ENCODE data around the gene LCP1.

- no peak for TF ChIP-seq EZH2 (IDR thresholded peaks at IDR 0.05; ENCODE audit: low read length)
- TF ChIP-seq, protein P1, sequence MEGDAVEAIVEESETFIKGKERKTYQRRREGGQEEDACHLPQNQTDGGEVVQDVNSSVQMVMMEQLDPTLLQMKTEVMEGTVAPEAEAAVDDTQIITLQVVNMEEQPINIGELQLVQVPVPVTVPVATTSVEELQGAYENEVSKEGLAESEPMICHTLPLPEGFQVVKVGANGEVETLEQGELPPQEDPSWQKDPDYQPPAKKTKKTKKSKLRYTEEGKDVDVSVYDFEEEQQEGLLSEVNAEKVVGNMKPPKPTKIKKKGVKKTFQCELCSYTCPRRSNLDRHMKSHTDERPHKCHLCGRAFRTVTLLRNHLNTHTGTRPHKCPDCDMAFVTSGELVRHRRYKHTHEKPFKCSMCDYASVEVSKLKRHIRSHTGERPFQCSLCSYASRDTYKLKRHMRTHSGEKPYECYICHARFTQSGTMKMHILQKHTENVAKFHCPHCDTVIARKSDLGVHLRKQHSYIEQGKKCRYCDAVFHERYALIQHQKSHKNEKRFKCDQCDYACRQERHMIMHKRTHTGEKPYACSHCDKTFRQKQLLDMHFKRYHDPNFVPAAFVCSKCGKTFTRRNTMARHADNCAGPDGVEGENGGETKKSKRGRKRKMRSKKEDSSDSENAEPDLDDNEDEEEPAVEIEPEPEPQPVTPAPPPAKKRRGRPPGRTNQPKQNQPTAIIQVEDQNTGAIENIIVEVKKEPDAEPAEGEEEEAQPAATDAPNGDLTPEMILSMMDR (optimal IDR thresholded peaks at IDR 0.05 in 1 of 3, IDR thresholded peaks at IDR 0.05 in 1 of 3, conservative IDR thresholded peaks at IDR 0.05 in 1 of 3; ENCODE audit: extremely low read depth in 1 of 3, insufficient read depth in 2 of 3, low read length in 3 of 3): no peak
Observed at GRCh38 chr13:46079770-46080169, 102.2 kb downstream of the LCP1 start.
